NCI-H2196 treated with DMSO at 0.1 percent for 48 hours (cell line): ENCODE data around the gene NADK.
"Not testable (repeated sequence)": the region's sequence is repeated elsewhere in the genome, so short reads cannot be mapped to it uniquely, and the experiment has no call there.

ENCODE experiments used
- DNase-seq: peaks from one replicate; lab custom pipeline; 2025; ENCODE audit not compliant: unreplicated experiment; lab: John Stamatoyannopoulos, UW

NADK gene

DNA sequence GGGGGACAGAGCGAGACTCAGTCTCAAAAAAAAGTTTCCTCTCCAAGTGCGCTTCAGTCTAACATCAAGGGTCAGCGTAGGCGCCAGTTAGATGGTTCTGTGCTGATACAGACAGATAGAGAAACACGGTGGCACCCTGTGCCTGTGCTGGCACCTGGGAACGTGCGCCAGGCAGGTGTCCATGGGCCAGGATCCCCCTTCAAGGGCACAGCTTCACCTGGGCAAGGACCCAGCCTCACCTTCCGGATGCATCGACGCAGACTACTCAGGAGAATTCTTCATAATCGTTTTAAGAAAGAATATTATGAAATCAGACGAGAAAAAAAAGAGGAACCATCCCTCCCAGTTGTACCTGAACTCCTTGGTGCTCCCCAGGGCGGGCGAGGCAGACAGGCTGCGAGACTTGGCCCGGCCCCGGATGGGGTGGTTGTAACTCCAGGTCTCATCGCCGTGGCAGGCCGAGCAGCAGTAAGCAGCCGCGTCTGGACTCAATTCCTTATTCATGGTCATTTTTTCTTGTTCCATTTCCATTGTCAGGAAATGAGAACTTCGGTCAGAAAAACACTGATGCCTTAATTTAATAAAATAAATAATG, 13.3 kb downstream of the NADK start:
- no peak for DNase-seq

DNA sequence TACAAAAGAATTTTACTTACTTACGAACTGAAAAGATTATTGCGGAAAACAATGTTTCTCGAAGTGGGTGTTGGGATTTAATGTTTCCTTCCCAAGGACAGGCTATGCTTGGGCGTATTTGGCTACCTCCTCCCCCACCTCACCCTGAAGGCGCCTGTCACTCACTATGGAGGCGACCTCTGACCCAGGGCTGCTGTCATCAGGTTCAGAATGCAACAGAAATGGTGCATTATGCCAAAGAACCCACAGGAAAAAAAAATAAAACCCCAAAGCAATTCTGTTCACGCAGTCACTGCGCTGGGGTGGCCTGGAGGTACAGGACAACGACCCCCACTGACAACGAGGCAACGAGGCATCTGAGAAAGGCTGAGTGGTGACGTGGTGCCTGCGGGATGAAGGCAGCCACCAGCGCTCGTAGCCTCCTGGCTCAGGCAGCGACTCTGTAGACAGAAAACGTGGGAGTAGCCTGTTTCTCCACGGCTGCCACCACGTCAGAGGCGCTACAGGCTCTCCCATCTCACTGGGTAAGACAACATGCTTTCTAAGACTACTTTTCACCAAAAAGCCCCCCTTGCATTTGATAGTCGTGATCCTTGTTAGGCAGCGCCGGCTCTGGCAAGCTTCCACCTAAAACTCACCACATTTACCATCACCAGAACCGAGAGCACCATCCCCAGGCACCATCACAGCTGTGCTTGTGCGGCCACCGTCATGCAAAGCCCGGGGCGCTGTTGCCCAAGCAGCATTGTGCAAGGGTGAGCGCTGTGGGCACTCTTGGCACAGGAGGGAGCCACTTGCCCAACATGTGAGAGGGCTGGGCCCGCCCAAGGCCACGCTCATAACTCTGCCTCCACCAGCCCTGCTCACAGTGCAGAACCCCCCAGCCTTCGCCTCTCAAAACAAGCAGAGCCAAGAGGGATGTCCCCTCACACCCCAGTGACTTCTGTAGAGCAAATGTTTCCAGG, 14.3 kb downstream of the NADK start:
- DNase-seq = no peak

DNA sequence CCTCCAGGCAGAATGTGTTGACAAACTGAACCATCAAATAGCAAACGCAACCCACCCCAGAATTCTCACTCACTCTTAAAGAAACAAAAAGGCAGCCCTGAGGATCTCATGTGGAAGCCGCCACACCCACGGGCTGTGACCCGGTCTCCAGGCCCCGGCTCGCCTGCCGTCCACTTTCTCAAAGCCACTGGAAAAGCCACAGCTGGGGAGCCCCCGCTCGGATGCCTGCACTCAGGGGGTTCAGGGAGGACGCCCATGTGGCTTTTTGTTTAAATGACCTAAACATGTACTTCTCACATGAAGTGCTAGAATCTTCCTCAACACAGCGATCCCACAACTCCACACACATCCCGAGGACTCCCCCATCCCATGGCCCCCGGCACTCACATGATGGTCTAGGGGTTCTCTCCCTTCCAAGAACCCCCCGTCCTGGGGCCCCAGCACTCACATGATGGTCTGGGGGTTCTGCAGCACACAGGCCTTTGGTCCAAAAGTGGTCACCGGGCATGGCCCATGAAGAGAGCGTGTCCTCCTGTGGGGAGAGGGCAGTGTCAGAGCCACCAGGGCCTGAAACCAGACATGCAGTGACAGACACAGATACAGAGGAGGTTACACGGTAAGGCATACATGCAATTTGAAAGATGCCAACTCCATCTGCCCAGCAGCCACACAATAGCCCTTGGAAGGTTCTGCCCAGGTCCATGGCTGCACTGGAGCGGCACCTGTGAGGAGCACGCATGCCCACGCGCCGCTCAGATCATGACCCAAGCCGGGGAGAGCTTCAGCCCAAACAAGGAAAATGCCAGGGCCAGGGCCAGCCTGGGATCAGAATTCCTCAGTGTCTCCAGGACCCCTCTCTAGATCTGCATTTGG, 16.5 kb downstream of the NADK start:
- no peak for DNase-seq

DNA sequence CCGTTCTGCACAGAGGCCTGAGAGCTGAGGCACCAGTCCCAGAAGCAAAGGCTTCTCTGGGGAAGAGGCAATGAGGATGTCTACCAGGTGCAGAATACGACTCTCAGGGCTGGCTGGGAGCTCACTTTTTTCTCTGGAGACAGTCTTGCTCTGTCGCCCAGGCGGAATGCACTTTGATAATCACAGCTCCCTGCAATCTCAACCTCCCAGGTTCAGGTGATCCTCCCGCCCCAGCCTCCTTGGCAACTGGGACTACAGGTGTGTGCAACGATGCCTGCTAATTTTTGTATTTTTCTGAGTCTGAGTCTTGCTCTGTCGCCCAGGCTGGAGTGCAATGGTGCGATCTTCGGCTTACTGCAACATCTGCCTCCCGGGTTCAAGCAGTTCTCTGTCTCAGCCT, 17.6 kb downstream of the NADK start:
- DNase-seq = no peak

DNA sequence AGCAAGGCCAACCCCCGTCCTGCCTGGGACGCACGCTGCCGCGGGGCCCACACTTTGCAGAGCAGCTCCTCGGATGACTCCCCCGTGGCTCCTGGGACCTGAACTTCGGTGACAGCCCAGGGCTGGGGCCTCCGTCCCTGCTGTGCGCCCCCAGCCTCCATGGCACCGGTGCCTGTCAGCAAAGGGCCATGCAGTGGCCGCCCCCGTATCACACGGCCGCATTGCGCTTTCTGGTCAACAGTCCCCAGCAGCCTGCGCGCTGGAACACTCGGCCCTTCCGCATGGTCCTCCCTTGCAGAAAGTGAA, 18.0 kb downstream of the NADK start:
- no peak for DNase-seq

DNA sequence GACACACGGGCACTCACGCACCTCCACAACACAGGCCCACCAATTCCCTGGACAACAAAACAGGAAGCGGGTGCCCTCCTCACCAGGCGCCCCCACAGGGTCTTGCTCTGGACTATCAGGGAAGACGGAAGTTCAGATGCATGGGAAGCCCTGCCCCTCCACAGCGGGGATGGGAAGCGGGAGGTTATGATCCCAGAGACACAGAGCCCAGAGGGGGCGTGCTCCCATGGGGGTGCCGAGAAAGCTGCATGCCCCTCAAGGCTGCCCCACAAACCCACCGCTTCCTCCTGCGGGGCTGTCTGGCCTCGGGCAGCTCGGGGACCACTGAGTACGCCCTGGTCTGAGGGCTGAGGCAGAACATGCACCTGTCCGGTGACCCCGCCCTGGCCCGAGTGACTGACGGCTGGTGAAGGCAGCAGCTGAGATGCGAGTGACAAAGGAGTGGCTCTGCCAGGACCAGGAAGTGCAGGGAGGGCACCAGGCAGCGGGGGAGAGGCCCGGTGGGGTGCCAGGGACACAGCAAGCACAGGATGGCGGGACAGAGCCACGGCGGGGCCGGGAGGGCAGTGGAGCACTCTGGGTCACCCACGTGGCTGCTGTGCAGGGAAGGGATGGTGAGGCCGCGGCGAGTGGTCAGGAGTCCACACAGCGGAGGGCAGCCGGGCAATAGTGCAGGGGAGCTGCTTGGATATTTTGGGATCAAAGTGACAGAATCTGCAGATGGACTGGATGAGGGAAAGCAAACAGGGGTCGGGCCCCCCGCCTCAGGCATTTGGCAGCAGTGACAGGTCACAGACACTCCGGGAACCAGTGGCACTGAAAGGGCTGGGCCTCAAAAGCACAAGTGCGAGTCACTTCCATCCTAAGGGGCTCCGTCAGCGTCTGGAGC, 18.6 kb downstream of the NADK start:
- DNase-seq = no peak

DNA sequence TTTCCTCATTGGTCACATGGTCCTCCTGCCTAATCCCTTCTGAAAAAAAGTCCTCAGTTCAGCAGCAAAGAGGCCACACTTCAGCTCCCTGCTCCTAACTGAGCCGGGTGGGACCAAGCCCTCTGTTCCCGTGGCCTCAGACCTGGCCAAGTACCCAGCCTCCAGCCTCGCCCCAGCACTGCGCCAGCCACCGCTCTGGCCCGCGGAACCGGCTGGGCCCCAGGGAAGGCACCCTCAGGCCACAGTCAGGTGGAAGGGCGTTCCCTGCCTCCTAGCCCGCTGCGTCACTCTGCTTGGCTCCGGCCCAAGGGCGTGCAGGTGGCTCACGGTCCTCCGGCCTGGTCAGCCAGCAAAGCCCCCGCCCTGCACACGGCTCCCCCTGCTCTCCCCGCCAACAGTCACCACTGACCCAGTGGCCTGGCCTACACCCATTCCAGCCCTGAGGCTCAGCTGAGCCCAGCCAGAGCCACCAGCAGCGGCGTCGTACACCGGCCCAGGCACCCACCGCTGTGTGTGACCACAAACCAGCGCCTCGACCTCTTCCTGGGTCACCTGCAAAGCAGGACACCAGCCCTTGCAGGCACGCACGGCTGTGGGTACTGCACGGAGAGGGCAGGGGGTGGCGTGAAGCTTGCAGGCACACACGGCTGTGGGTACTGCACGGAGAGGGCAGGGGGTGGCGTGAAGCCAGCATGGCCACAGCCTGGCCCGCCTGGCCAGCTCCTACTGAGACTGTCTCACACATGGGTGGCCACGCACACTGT, 19.4 kb downstream of the NADK start:
- DNase-seq = peak; percentile 90

DNA sequence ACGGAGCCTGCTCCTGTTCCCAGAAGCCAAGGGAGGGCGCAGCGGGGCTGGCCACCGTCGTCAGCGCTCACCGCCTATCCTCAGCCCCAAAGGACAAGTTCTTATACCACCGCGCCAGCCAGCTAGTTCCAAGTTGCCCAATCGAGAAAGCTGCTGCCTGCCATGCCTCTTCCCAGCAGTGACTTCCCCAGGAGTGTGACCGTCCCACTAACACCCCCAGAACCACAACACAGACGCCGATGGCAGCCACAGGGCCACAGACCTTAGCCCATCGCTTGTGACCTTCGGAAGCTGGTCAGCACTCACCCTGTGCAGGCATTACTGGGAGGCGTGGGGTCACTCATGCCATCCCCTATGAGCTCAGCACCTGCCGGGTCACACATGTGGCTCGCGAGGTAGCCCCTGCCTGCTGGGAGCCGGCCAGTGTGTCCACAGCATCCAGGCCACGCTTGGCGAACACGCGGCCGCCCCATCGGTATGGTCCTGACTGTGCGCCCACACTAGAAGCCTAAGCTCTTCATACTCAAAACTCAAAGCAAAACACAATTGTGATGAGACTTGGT, 20.1 kb downstream of the NADK start:
- DNase-seq = no peak

DNA sequence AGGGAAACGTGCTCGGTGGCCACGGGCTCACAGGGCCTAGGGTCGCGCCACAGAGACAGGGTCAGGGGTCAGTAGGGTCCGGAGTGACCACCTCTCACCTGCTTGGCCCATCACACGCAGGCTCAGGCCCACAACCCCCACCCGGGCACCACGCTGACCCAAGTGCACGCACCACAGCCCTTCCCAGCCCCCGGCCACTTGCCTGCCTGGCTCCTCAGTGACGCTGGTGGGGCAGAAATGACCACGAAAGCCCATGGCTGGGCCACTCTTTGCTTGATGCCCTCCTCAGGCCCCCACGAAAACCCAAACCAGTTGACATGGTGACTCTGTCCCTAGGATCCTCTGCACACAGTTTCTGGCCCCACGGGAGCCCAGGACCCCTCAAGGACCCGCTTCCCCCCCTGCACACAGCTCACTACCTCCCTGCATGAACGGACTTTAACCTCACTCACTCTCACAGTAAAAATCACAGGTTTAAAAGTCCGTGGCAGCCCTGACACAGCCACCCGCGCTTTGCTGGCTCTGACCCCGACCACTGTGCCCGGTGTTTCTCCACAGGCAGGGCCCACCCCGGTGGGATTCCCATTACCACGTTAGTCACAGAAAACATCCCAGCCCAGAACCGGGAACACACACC, 20.7 kb downstream of the NADK start:
- no peak for DNase-seq

DNA sequence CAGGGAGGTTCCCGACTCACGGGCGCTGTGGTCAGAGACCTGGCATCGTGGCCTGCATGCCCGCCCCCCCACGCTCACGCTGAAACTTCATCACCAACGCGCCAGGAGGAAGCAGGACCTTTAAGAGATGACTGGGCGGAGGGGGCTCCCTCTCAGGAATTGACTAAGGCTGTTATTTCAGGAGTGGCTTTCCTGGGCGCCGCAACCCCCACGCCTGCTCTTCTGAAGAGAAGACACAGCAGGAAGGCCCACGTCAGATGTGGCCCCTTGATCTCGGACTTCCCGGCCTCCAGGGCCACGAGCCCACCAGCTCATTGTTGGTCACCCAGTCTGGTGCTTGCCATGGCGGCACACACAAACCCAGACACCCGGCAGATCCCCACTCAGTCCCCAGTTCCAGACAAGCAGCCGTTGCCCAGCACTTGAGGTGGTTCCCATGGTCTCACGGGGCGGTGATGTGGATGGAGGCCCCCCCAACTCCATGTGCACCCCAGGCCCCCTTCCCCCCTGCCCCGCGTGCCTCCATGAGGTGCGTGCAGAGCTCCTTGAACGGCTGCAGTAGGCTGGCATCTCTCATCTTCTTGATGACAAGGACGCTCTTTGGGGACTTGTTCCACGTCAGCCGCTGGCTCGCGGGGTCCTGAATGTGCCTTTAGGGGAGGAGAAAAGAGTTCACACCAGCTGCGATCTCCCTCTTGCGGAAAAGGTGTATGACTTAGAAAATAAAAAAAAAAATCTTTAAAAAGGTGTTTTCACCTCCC, 21.4 kb downstream of the NADK start:
- DNase-seq = no peak

DNA sequence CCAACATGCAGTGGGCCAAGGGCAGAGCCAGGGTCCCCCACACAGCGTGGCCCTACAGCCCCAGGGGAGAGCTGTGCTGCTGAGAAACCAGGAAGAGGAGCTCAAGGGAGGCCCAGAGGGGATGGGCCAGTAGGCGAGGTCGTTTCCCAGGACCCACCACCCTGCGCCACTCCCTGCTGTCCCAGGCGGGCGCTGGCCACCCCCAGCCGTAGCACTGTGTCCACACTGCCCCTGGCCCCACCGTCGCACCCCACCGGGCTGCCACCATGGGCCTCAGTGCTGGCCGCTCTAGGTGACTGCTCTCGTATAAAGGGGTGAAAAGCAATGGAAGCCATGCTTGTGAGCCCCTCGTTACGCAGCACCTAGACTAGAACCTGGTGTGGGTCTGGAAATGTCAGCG, 22.4 kb downstream of the NADK start:
- no peak for DNase-seq

DNA sequence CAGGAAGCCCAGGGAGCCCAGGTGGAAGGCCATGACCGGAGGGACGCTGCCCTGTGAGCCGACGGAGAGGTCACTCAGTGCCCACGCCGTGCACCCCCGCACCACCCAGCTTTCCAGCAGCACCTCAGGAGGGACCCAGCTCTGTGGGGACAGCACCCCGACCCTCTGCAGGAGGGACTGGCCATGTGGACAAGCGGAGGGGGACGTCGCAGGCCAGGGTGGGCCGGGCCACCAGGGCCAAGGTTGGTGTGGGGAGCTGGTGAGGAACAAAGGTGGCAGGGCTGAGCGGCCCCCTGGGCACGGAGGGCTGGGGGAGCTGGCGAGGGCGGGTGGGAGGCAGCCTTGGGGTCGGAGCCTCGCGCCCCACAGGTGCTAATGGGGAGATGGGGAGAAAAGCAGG, 22.8 kb downstream of the NADK start:
- no peak for DNase-seq

DNA sequence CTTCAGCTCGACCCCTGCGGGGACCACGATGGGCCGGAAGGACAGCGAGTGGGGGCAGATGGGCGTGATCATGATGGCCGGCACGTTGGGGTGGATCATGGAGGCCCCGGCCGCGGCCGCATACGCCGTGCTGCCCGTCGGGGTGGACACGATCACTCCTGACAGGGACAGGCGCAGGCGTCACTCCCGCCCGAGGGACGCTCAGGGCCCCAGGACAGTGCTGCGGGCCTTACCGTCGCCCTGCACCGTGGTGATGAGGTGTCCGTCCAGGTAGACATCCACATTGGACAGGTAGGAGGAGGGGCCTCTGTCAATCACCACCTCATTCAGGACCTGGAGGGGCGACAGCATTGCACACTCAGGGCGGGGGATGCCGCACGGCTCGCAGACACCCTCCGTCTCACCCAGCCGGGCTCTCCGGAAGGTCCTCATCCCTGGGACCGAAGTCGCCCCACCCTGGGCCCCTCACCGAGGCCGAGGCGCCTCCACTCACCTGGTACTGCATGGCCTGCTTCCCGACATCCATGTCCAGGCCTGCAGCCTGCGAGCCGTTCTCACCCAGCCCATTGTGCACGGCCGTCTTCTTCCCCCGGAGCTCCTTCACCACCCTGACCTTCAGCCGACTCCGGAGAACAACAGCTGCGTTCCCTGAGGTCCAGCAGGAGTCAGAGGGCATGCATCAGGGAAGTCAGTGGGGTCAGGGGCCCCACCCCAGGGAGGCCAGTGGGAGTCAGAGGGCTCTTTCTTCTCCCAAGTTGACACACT, 24.0 kb downstream of the NADK start:
- no peak for DNase-seq

DNA sequence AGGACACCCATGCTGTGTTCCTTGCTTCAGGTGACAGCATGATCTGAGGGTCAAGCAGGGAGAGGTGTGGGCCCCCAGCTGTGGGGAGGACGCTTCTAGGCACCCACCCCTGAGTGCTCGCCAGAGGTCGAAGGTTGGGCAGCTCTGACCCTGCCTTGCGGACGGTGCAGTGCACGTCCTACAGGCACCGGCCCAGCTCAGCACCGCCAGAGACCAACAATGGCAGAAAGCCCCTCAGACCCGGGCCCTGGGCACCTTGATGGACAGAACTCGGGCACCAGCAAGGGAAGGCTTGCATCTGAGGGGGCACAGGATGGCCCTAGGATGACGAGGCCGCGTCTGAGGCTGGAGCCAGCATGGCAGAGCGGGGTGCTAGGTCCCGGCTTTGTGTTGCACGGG, 24.7 kb downstream of the NADK start:
- no peak for DNase-seq

DNA sequence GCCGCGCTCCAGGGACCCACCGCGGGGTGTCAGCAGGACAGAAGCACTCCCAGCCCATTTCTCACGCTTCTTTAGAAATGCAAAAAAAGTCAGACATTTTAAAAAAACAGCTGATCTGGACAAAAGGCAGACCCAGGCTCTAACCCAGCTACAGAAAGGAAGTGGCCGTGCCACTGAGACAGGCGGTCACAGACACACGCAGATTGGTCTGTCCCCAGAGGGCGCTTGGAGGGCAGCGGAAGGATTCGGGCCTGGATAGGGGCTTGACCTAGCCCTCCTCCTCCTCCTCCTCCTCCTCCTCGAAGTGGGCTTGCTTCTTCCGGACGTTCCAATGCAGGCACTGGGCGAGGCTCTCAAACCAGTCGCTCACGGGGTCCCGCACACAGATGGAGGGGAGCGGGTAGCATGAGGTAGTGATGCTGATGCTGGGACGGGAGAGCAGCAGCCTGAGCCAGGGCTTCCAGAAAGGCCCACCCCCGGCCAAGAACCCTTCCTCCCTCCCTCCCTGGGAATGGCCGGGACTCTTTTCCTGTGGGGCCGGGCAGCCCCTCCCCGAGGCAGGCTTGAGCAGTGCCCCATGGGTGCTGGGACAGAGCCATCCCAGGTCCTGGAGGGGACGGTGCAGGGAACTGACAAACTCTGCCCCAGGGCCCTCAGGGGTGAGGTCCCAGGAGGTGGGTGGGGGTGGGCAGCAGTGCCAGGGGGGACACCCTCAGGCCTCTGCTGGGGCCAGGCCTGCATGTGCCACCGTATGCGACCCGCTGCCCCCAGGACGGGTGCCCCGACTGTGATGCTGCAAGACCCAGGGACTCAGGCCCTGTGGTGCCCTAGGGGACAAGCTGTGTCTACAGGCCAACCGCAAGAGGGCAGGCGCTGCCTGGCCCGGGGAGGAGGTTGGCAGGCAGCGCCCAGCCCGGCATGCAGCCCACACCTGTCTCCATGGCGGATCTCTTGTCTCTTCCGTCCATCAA, 25.3 kb downstream of the NADK start:
- no peak for DNase-seq

DNA sequence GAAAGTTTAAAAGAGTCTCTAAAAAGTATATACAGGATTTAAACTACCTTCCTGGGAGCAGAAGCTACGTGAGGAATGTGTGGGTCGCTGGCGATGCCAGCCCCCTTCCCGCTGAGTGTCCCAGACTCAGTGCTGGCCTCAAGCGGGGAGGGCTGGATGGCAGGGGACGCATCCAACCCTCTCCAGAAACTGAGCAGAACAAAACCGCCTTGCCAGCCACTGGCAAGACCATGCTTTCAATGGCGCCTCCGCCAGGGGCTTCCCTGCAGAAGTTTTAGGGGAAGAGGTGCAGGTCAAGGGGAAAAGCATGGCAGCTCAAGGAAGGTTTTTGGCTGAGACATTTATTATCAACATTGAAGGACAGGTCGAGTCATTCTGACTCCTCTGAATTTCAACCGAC, 26.1 kb downstream of the NADK start:
- no peak for DNase-seq

DNA sequence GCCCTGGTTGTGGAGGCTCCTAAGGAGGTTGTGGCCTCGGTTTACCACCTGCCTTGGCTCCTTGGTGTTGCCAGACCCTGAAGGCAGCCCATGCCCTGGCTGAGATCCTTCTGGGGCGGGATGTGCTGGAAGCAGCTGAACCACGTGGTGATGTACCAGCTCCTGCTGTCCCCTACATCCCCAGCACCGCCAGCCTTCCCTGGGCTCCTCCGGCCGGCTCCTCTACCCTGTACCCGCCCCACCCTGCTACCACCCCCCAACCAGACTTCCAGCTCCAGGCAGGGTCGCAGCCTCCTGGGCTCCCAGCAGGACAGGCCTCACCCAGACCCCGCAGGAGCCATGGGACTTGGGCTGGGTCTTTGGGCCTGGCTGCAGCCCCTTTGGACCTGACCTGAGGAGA, 28.3 kb downstream of the NADK start:
- not testable (repeated sequence) for DNase-seq
